Transverse colon (tissue), 4 donors: Measurements from ENCODE around the gene EEFSEC.

Experiments
- CTCF ChIP-seq, 5 experiments: fragments of 200-600 bp in 3 of 5; fragments of 450-650 bp in 2 of 5; sonication (generic) in 3 of 5; IDR thresholded peaks; 1 replicate in 2 of 5; 2 replicates in 3 of 5; pipeline ENCODE4 v1.5.1; 2016 to 2017; ENCODE audit warnings: antibody characterized with exemption in 5 of 5, inconsistent platforms in 3 of 5, mild to moderate bottlenecking in 2 of 5, moderate library complexity in 1 of 5
- EP300 ChIP-seq: sonication (generic); formaldehyde crosslinking; IDR thresholded peaks from one replicate; pipeline ENCODE4 v1.6.1; 2017; ENCODE audit warnings: antibody characterized with exemption, low read depth
- POLR2A ChIP-seq: fragments of 450-650 bp; IDR thresholded peaks from one replicate; pipeline ENCODE4 v1.6.1; 2016; ENCODE audit warnings: antibody characterized with exemption, mild to moderate bottlenecking, moderate library complexity
- POLR2AphosphoS5 ChIP-seq, 3 donors: sonication (generic); formaldehyde crosslinking; IDR thresholded peaks; one replicate each; pipeline ENCODE4 v1.6.1; 2016; ENCODE audit warnings: antibody characterized with exemption in 3 of 3

- TF ChIP-seq POLR2A = no peak
- no peak for TF ChIP-seq POLR2AphosphoS5 (IDR thresholded peaks at IDR 0.05)
- no peak for TF ChIP-seq CTCF (IDR thresholded peaks at IDR 0.05)
- TF ChIP-seq EP300 = no peak
Observed at GRCh38 chr3:128380719-128381118, 227.4 kb downstream of the EEFSEC start.
